DND-41 (cell line): Measurements from ENCODE around the gene ME3.

Experiments used
- CTCF ChIP-seq: IDR thresholded peaks from 2 replicates; pipeline ENCODE4 v1.5.1; 2012; ENCODE audit warnings: borderline replicate concordance, low read length, moderate library complexity, mild to moderate bottlenecking; ENCODE audit not compliant: poor library complexity, severe bottlenecking; ENCODE audit errors: extremely low read depth
- EZH2 ChIP-seq: IDR thresholded peaks from 3 replicates; pipeline ENCODE4 v1.6.1; 2012; ENCODE audit warnings: borderline replicate concordance, low read depth, mild to moderate bottlenecking, moderate library complexity, low read length, inconsistent platforms; ENCODE audit not compliant: severe bottlenecking

- TF ChIP-seq CTCF (no peak), EZH2 (no peak)
Measured at GRCh38 chr11:86551288-86552092, 120.9 kb downstream of the ME3 start.
